H1 (cell line): ENCODE data around the gene ZNF248. TPM values are rescaled to one million over a fixed set of nuclear protein-coding genes. Genes with fewer than 3 reads are reported as not detected.

ENCODE experiments used
- CTCF ChIA-PET: fragments of 300-600 bp; sonication (Branson Sonifier 250); formaldehyde crosslinking; loops from one replicate; lab custom pipeline; 2021; ENCODE audit not compliant: partially characterized antibody; lab: Charles Lee
- POLR2A ChIA-PET: fragments of 300-600 bp; sonication (Branson Sonifier 250); formaldehyde crosslinking; loops from one replicate; lab custom pipeline; 2021; ENCODE audit warnings: inconsistent platforms; ENCODE audit not compliant: partially characterized antibody; lab: Charles Lee
- DNase-seq, 2 experiments: peaks; one replicate each; pipeline versions ENCODE4 v3.0.0 to v3.0.0-alpha.2; 2010 to 2022; ENCODE audit warnings: low spot score in 2 of 2, low read depth in 1 of 2, mixed read lengths in 1 of 2
- FAIRE-seq: peaks from 2 replicates; lab custom pipeline; 2011; peaks lifted over from hg19 to GRCh38; lab: Jason Lieb, UNC
- H2AFZ ChIP-seq: 2 replicates; pipeline ENCODE4 v1.8.1; 2012; ENCODE audit warnings: low read length, inconsistent platforms
- H2AK5ac ChIP-seq: 2 replicates; pipeline ENCODE4 v1.6.1; 2013; ENCODE audit warnings: low read depth, low read length
- H2BK120ac ChIP-seq: replicated peaks from 2 replicates; pipeline ENCODE3; 2013; ENCODE audit warnings: low read depth, low read length, inconsistent platforms
- H2BK12ac ChIP-seq: 2 replicates; pipeline ENCODE4 v1.6.1; 2013; ENCODE audit warnings: low read depth, low read length
- H2BK15ac ChIP-seq: 2 replicates; pipeline ENCODE4 v1.6.1; 2013; ENCODE audit warnings: low read length
- H2BK20ac ChIP-seq: 2 replicates; pipeline ENCODE4 v1.6.1; 2013; ENCODE audit warnings: low read length
- H2BK5ac ChIP-seq: 2 replicates; pipeline ENCODE4 v1.6.1; 2013; ENCODE audit warnings: low read depth, low read length
- H3K14ac ChIP-seq: 2 replicates; pipeline ENCODE4 v1.6.1; 2013; ENCODE audit warnings: inconsistent platforms; ENCODE audit not compliant: insufficient read length
- H3K18ac ChIP-seq: 2 replicates; pipeline ENCODE4 v1.6.1; 2013; ENCODE audit warnings: low read length; ENCODE audit errors: extremely low read depth
- H3K23ac ChIP-seq: 2 replicates; pipeline ENCODE4 v1.6.1; 2013; ENCODE audit warnings: inconsistent platforms; ENCODE audit not compliant: insufficient read length
- H3K23me2 ChIP-seq: 2 replicates; pipeline ENCODE4 v1.6.1; 2013; ENCODE audit warnings: low read depth, low read length
- H3K27ac ChIP-seq: 2 replicates; pipeline ENCODE4 v1.6.1; 2011; ENCODE audit warnings: low read depth, low read length, inconsistent platforms
- H3K27me3 ChIP-seq, 4 experiments: replicated peaks in 1 of 4; 1 replicate in 1 of 4; 2 replicates in 3 of 4; pipeline versions ENCODE4 v1.6.1 to v1.8.1; 2011 to 2013; ENCODE audit warnings: low read length in 3 of 4, mild to moderate bottlenecking in 3 of 4, inconsistent platforms in 2 of 4, mixed read lengths in 2 of 4, moderate library complexity in 1 of 4; ENCODE audit not compliant: control insufficient read depth in 3 of 4, insufficient read depth in 3 of 4; ENCODE audit errors: extremely low read depth in 1 of 4
- H3K36me3 ChIP-seq, 4 experiments: 2 replicates each; pipeline versions ENCODE4 v1.6.1 to v1.8.1; 2011 to 2013; ENCODE audit warnings: mild to moderate bottlenecking in 4 of 4, low read length in 3 of 4, moderate library complexity in 2 of 4, control low read depth in 1 of 4, inconsistent platforms in 1 of 4; ENCODE audit not compliant: insufficient read depth in 4 of 4, control insufficient read depth in 2 of 4
- H3K4ac ChIP-seq: replicated peaks from 2 replicates; pipeline ENCODE3; 2013; ENCODE audit warnings: low read length, low read depth, mixed read lengths, inconsistent platforms; ENCODE audit not compliant: insufficient read length
- H3K4me1 ChIP-seq, 4 experiments: replicated peaks in 1 of 4; 1 replicate in 1 of 4; 2 replicates in 3 of 4; pipeline versions ENCODE4 v1.6.1 to v1.8.1; 2011 to 2013; ENCODE audit warnings: low read length in 3 of 4, inconsistent platforms in 2 of 4, mixed read lengths in 1 of 4; ENCODE audit not compliant: insufficient read depth in 4 of 4, control insufficient read depth in 3 of 4
- H3K4me2 ChIP-seq, 2 experiments: 2 replicates each; pipeline versions ENCODE4 v1.6.1 to v1.8.1; 2011 to 2013; ENCODE audit warnings: low read depth in 2 of 2, low read length in 2 of 2, control low read depth in 1 of 2, inconsistent platforms in 1 of 2, mild to moderate bottlenecking in 1 of 2; ENCODE audit not compliant: insufficient read depth in 1 of 2
- H3K4me3 ChIP-seq, 4 experiments: fragments of 200-600, 300-600 bp in 1 of 4; sonication (generic), shearing (Covaris generic), sonication (Bioruptor Twin) in 1 of 4; 2 replicates each; pipeline versions ENCODE4 v1.5.1 to v1.8.1; 2011 to 2016; ENCODE audit warnings: low read length in 4 of 4, low read depth in 3 of 4, control low read depth in 2 of 4, inconsistent platforms in 2 of 4, mild to moderate bottlenecking in 2 of 4, mixed read lengths in 1 of 4, moderate library complexity in 1 of 4; ENCODE audit not compliant: insufficient read depth in 2 of 4; ENCODE audit errors: extremely low read depth in 1 of 4
- H3K56ac ChIP-seq: replicated peaks from 2 replicates; pipeline ENCODE3; 2013; ENCODE audit warnings: low read depth, mild to moderate bottlenecking, mixed read lengths, low read length, inconsistent platforms; ENCODE audit not compliant: insufficient read length
- H3K79me1 ChIP-seq: 2 replicates; pipeline ENCODE4 v1.6.1; 2013; ENCODE audit warnings: low read depth, low read length, control low read depth
- H3K79me2 ChIP-seq, 2 experiments: 2 replicates each; pipeline versions ENCODE4 v1.6.1 to v1.8.1; 2012 to 2013; ENCODE audit warnings: low read length in 2 of 2, mild to moderate bottlenecking in 2 of 2, inconsistent platforms in 1 of 2; ENCODE audit not compliant: insufficient read depth in 2 of 2, control insufficient read depth in 1 of 2
- H3K9ac ChIP-seq, 4 experiments: replicated peaks in 1 of 4; 1 replicate in 1 of 4; 2 replicates in 3 of 4; pipeline versions ENCODE4 v1.6.1 to v1.8.1; 2011 to 2013; ENCODE audit warnings: low read depth in 3 of 4, low read length in 3 of 4, control low read depth in 2 of 4, mild to moderate bottlenecking in 2 of 4, moderate library complexity in 2 of 4, inconsistent platforms in 1 of 4; ENCODE audit errors: extremely low read depth in 1 of 4
- H3K9me3 ChIP-seq, 2 experiments: 2 replicates each; pipeline versions ENCODE4 v1.6.1 to v1.8.1; 2012 to 2013; ENCODE audit warnings: mild to moderate bottlenecking in 2 of 2, moderate library complexity in 2 of 2, control low read depth in 1 of 2, inconsistent platforms in 1 of 2, low read depth in 1 of 2, low read length in 1 of 2, mixed read lengths in 1 of 2; ENCODE audit not compliant: insufficient read depth in 2 of 2
- H4K20me1 ChIP-seq, 2 experiments: replicated peaks in 1 of 2; 2 replicates each; pipeline versions ENCODE3 to v1.8.1; 2011 to 2013; ENCODE audit warnings: inconsistent platforms in 2 of 2, low read length in 2 of 2, mild to moderate bottlenecking in 1 of 2; ENCODE audit not compliant: insufficient read depth in 2 of 2, control insufficient read depth in 1 of 2
- H4K5ac ChIP-seq: 2 replicates; pipeline ENCODE4 v1.6.1; 2013; ENCODE audit warnings: low read length, low read depth, mixed read lengths, inconsistent platforms; ENCODE audit not compliant: insufficient read length
- H4K8ac ChIP-seq: 2 replicates; pipeline ENCODE4 v1.8.0; 2013; ENCODE audit warnings: mild to moderate bottlenecking, moderate library complexity, low read length, inconsistent platforms; ENCODE audit not compliant: insufficient read depth; ENCODE audit errors: extremely low read depth
- H4K91ac ChIP-seq: replicated peaks from 2 replicates; pipeline ENCODE3; 2013; ENCODE audit warnings: low read length, mixed read lengths, inconsistent platforms; ENCODE audit not compliant: insufficient read length
- GTF2F1 ChIP-seq: IDR thresholded peaks from 2 replicates; pipeline ENCODE4 v1.6.1; 2012; ENCODE audit warnings: low read depth, low read length, improper control_type of control experiment, borderline replicate concordance
- JUN ChIP-seq: IDR thresholded peaks from 2 replicates; pipeline ENCODE4 v1.6.1; 2011; ENCODE audit warnings: low read depth, mild to moderate bottlenecking, improper control_type of control experiment, low read length
- SIN3A ChIP-seq, 2 experiments: IDR thresholded peaks in 1 of 2; conservative IDR thresholded peaks in 1 of 2; 2 replicates each; pipeline ENCODE4 v1.6.1; 2011 to 2012; ENCODE audit warnings: low read length in 2 of 2, improper control_type of control experiment in 1 of 2, low read depth in 1 of 2, mild to moderate bottlenecking in 1 of 2
- TBP ChIP-seq: IDR thresholded peaks from 2 replicates; pipeline ENCODE4 v1.6.1; 2011; ENCODE audit warnings: low read depth, low read length, improper control_type of control experiment
- WGBS, 2 experiments: shearing (Covaris generic) in 1 of 2; methylation state at CpG; one replicate each; pipeline versions ENCODE4 v1.1.6 to v1.1.7; 2013 to 2015; ENCODE audit warnings: low lambda C conversion rate in 2 of 2, mixed read lengths in 2 of 2, inconsistent platforms in 1 of 2, low coverage in 1 of 2, missing lambda C conversion rate in 1 of 2; ENCODE audit not compliant: insufficient replicate concordance in 2 of 2, insufficient coverage in 1 of 2, insufficient read length in 1 of 2; ENCODE audit errors: extremely low coverage in 1 of 2, missing lambda C conversion rate in 1 of 2; 5-methylcytosine and 5-hydroxymethylcytosine counted together
- polyA plus RNA-seq, 7 experiments: library from polyadenylated mRNA; depleted of rRNA in 3 of 7; stranded (reverse) in 5 of 7; unstranded in 2 of 7; fragments of >200 nt in 5 of 7; fragments of 200-250 nt in 2 of 7; gene quantifications; 1 replicate in 5 of 7; 2 replicates in 1 of 7; 4 replicates in 1 of 7; pipeline versions ENCODE4 v1.2.1 to v1.2.3, GENCODE V29; 2011 to 2013; ENCODE audit warnings: missing spikeins in 2 of 7, mixed read lengths in 2 of 7
- total RNA-seq: library from RNA; stranded (reverse); fragmentation: NEBNext Ultra II Directional; extraction: Animal tissue kit (Norgen Biotek cat#: 25700); gene quantifications from 2 replicates; pipeline ENCODE4 v1.2.1, GENCODE V29; 2021

Gene ZNF248
- total and polyA plus RNA-seq, 2 of the 8 experiments (the other 6 are each of a cell fraction or from before 2014, with no cell fraction given): 9.1 TPM; not detected in 1

GRCh38 chr10:37813763-37814162 is 43.6 kb downstream of the ZNF248 start:
- H3K79me1 ChIP-seq: no peaks in the 10 kb centered on the region
- H3K4me3 ChIP-seq: no peak overlapping the region
- no peaks in the 10 kb centered on the region for H4K20me1 ChIP-seq
- H3K23ac ChIP-seq: no peak overlapping the region
- H2AK5ac ChIP-seq: no peak overlapping the region
- H2BK15ac ChIP-seq: no peak overlapping the region
- H3K14ac ChIP-seq: no peak overlapping the region
- H3K27ac ChIP-seq: no peak overlapping the region
- 90% methylated on average over 3 of the region's 3 CpGs; no CpG with 5 or more reads in 1 of the 2 experiments for WGBS, 2 experiments
- no peaks in the 10 kb centered on the region for H3K4me1 ChIP-seq
- H2AFZ ChIP-seq: no peak overlapping the region
- H2BK12ac ChIP-seq: no peak overlapping the region
- no peak overlapping the region for H2BK20ac ChIP-seq
- no peaks in the 10 kb centered on the region for H3K23me2 ChIP-seq
- DNase-seq: no peak
- no peaks in the 10 kb centered on the region for H3K79me2 ChIP-seq
- H2BK120ac ChIP-seq: no peak overlapping the region
- H4K8ac ChIP-seq: no peak overlapping the region
- H2BK5ac ChIP-seq: no peak overlapping the region
- no peak overlapping the region for H3K18ac ChIP-seq
- no peak overlapping the region for H3K4ac ChIP-seq
- H3K36me3 ChIP-seq: no peaks in the 10 kb centered on the region
- no peak for TF ChIP-seq TBP
- no peak for TF ChIP-seq JUN
- TF ChIP-seq GTF2F1: no peak
- no peak for TF ChIP-seq SIN3A (conservative IDR thresholded peaks at IDR 0.05 in 1 of 2, IDR thresholded peaks at IDR 0.05 in 1 of 2; ENCODE audit: low read depth in 1 of 2, low read length in 2 of 2)
- ChIA-PET POLR2A (no interaction called here), CTCF (no interaction called here)
- H3K27me3 ChIP-seq: no peaks in the 10 kb centered on the region
- no peak overlapping the region for H4K91ac ChIP-seq
- H3K9ac ChIP-seq: no peak overlapping the region
- H4K5ac ChIP-seq: no peak overlapping the region
- no peak overlapping the region for H3K4me2 ChIP-seq
- H3K9me3 ChIP-seq: peaks cover 67% of the 10 kb centered on the region in 2 experiments
- no peak for FAIRE-seq
- H3K56ac ChIP-seq: no peak overlapping the region
